HL-60 (cell line): Measurements from ENCODE around the gene METAP2.

ENCODE experiments used
- DNase-seq, 2 experiments: peaks; one replicate each; pipeline ENCODE4 v3.0.0-alpha.2; 2010 to 2020; ENCODE audit warnings: low read depth in 1 of 2, low spot score in 1 of 2
- H3K27ac ChIP-seq: fragments of 250-450 bp; sonication (Bioruptor Pico); replicated peaks from 2 replicates; pipeline ENCODE4 v1.5.1; 2020; ENCODE audit warnings: mild to moderate bottlenecking, moderate library complexity
- H3K27me3 ChIP-seq: fragments of 250-450 bp; sonication (Bioruptor Pico); 2 replicates; pipeline ENCODE4 v1.5.1; 2021; ENCODE audit warnings: mild to moderate bottlenecking, moderate library complexity; ENCODE audit not compliant: insufficient read depth, poor library complexity, severe bottlenecking
- H3K4me3 ChIP-seq: replicated peaks from 2 replicates; pipeline ENCODE4 v1.5.1; 2011; ENCODE audit warnings: mild to moderate bottlenecking, control low read depth, low read length; ENCODE audit not compliant: insufficient read depth
- CTCF ChIP-seq: IDR thresholded peaks from one replicate; pipeline ENCODE4 v1.5.1; 2011; ENCODE audit warnings: low read length, control low read depth, inconsistent platforms; ENCODE audit not compliant: insufficient read depth
- GABPA ChIP-seq: IDR thresholded peaks from 2 replicates; pipeline ENCODE4 v1.6.1; 2012; ENCODE audit warnings: low read depth
- POLR2AphosphoS5 ChIP-seq: IDR thresholded peaks from 2 replicates; pipeline ENCODE4 v1.6.1; 2012; ENCODE audit warnings: low read depth
- REST ChIP-seq: IDR thresholded peaks from 2 replicates; pipeline ENCODE4 v1.6.1; 2012; ENCODE audit warnings: low read depth; ENCODE audit not compliant: insufficient replicate concordance
- SPI1 ChIP-seq: IDR thresholded peaks from 2 replicates; pipeline ENCODE4 v1.6.1; 2012; ENCODE audit warnings: low read depth, mild to moderate bottlenecking, borderline replicate concordance

METAP2 gene

DNA sequence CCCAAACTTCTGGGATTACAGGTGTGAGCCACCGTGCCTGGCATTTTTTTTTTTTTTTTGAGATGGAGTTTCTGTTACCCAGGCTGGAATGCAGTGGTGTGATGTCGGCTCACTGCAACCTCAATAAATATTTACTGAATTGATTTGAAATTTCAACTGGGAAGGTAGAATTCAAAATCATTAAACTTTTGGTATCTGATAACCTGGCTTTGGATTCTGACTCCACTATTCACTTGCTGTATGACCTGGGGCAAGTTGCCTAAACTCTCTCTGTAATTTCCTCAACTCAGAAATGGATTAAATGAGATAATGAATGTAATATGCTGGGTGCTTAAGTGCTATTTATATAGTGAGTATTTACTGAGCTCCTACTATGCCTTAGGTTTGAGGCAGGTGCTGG lies 8.7 kb upstream of the METAP2 start:
- TF ChIP-seq POLR2AphosphoS5 (no peak), SPI1 (no peak), CTCF (no peak), REST (no peak), GABPA (no peak)
- Histone ChIP-seq H3K4me3 (no peak overlapping the region), H3K27me3 (no peaks in the 10 kb centered on the region), H3K27ac (no peak overlapping the region)
- DNase-seq, result no peak

- TF ChIP-seq SPI1, result no peak
- no peak for TF ChIP-seq CTCF
- no peak for TF ChIP-seq POLR2AphosphoS5
- TF ChIP-seq GABPA, result no peak
- no peak for TF ChIP-seq REST
- no peak overlapping the region for H3K4me3 ChIP-seq
- H3K27ac ChIP-seq, result no peak overlapping the region
- no peaks in the 10 kb centered on the region for H3K27me3 ChIP-seq
- DNase-seq, result no peak
Observed at GRCh38 chr12:95470300-95470699, 3.7 kb upstream of the METAP2 start.

DNA sequence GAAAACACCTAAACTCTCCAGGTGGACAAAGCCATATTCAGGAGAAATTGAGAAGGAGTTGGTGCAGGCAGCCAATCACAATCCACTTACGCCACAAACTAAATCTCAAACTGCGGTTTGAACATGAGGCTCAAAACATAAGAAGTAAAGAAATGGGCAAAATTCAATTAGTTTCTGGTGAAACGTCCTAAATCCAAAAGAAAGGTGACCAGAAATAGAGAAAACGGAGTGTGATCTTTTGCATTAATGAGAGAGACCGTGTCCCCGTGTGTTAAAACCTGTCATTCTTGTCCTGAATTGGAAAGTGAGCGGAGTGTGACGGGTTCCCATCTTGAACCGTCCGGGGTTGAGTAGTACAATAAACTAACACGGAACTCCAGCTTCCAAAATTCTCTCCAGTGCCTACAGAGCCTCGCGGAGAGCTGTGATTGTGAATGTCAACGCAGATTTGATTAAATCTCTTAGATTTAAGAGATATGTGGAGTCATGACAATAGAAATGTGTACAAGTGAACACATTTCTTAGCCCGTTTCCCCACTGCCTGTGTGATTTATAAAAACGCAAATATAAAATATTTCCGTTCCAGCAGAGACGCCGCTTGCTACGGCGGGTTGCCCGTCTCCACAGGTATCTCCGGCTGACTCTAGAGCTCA lies 595 bp upstream of the METAP2 start:
- Histone ChIP-seq H3K4me3 (peak overlapping the region; percentile 93), H3K27ac (peak overlapping the region; percentile 93), H3K27me3 (no peaks in the 10 kb centered on the region)
- TF ChIP-seq SPI1, result peak; percentile 19; the same call in 1 of the 2 replicates
- no peak for TF ChIP-seq GABPA
- no peak for TF ChIP-seq POLR2AphosphoS5
- TF ChIP-seq CTCF, result no peak
- peak in 1 of 2 experiments; percentile 28 for DNase-seq

DNA sequence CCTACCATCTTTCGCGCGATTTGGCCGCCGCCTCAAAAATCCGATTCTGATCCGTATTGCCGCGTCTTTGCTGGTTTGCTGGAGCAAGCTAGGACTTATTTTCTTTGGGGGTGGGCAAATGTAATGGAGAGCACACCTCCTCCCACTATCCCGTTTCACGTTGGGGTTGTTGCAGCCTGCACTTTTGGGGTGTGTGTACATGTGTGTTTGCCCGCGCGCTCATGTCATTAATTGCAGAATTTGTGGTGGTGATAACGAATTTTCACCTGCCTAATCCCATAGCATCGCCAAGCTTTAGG lies 657 bp downstream of the METAP2 start:
- Histone ChIP-seq H3K27ac (peak overlapping the region; percentile 93), H3K4me3 (peak overlapping the region; percentile 93), H3K27me3 (no peaks in the 10 kb centered on the region)
- TF ChIP-seq REST (no peak), CTCF (no peak), GABPA (no peak), SPI1 (no peak), POLR2AphosphoS5 (no peak)
- peak in 1 of 2 experiments; percentile 7 for DNase-seq
